ENCODE data around the gene VILL.

Gene VILL

DNA sequence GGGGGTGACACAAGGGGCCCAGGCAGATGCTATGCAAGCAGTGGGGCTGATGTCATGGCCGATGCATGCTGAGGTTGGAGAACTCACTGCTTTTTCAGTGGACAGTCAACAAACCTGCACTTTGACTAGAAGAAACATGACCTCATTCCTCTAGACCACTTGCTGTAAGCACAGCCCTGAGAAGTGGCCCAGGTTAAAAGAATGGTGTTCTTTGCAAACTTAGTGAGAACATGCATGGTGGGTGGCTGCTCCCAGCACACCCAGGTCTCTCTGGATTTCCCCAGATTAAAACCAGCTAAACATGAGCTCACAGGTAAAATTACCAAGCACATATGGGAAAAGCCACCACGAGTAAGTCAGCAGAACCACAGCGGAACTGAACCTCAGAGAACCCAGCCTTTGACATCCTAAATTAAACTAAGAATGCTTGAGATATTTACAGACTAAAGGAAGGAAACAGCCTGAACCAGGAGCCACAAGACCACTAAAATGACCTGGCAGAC, 64.0 kb downstream of the VILL start:
- in situ Hi-C loops (cut with HindIII; ENCODE audit: low sequenced_read_pairs) = no loop called here
